ENCODE data around the gene PLCB3.
"Not testable (repeated sequence)": the region's sequence is repeated elsewhere in the genome, so short reads cannot be mapped to it uniquely, and the experiment has no call there.

Gene PLCB3

GRCh38 chr11:64303109-64304031 lies 52.0 kb downstream of the PLCB3 start:
- no peak for DNase-seq (ENCODE audit: low read depth in 3 of 3)

- no peak for DNase-seq (ENCODE audit: low read depth in 3 of 3)
These were observed 52.6 kb downstream of the PLCB3 start for GRCh38 chr11:64304032-64304315.

- peak; percentile 91 to 98 (median 96) for DNase-seq (ENCODE audit: low read depth in 3 of 3)
These were observed 53.2 kb downstream of the PLCB3 start for GRCh38 chr11:64304316-64305072.

GRCh38 chr11:64305075-64305690 lies 53.9 kb downstream of the PLCB3 start, which contains the start of gene ESRRA:
Gene ESRRA (plus strand): TSS chr11:64305524. CDS start chr11:64307180, 1,656 bp downstream.
- DNase-seq (ENCODE audit: low read depth in 3 of 3), result peak; percentile 99 to 100 (median 100)

GRCh38 chr11:64305691-64306562 lies 54.6 kb downstream of the PLCB3 start:
- peak in 2 of 3 donors; percentile 45 to 64 for DNase-seq (ENCODE audit: low read depth in 3 of 3)

- DNase-seq (ENCODE audit: low read depth in 3 of 3), result no peak
These were observed 55.2 kb downstream of the PLCB3 start for GRCh38 chr11:64306563-64306875.

GRCh38 chr11:64306876-64307622 lies 55.7 kb downstream of the PLCB3 start:
- no peak for DNase-seq (ENCODE audit: low read depth in 3 of 3)

GRCh38 chr11:64307795-64308194 lies 56.5 kb downstream of the PLCB3 start:
- not testable (repeated sequence) for DNase-seq (ENCODE audit: low read depth in 3 of 3)

- no peak for DNase-seq (ENCODE audit: low read depth in 3 of 3)
These were observed 61.6 kb downstream of the PLCB3 start for GRCh38 chr11:64312947-64313346.

GRCh38 chr11:64313491-64314145 lies 62.3 kb downstream of the PLCB3 start:
- DNase-seq (ENCODE audit: low read depth in 3 of 3), result no peak

- no peak for DNase-seq (ENCODE audit: low read depth in 3 of 3)
These were observed 62.9 kb downstream of the PLCB3 start for GRCh38 chr11:64314146-64314804.

- DNase-seq (ENCODE audit: low read depth in 3 of 3), result no peak
These were observed 63.7 kb downstream of the PLCB3 start for GRCh38 chr11:64314805-64315561.

- DNase-seq (ENCODE audit: low read depth in 3 of 3), result not testable (repeated sequence)
These were observed 64.6 kb downstream of the PLCB3 start for GRCh38 chr11:64315667-64316526.

GRCh38 chr11:64316672-64317324 lies 65.5 kb downstream of the PLCB3 start:
- no peak for DNase-seq (ENCODE audit: low read depth in 3 of 3)

- DNase-seq (ENCODE audit: low read depth in 3 of 3), result peak; percentile 92 to 96 (median 95)
These were observed 66.1 kb downstream of the PLCB3 start, which contains the start of gene TRMT112 for GRCh38 chr11:64317325-64317960. Gene TRMT112 (minus strand): TSS chr11:64317559. CDS start chr11:64317526, 33 bp downstream.

- DNase-seq (ENCODE audit: low read depth in 3 of 3), result peak; percentile 86 to 92 (median 91)
These were observed 66.8 kb downstream of the PLCB3 start, which contains the start of gene PRDX5 for GRCh38 chr11:64317961-64318765. Gene PRDX5 (plus strand): TSS chr11:64318121. CDS start chr11:64318216, 95 bp downstream.

Data from stimulated activated CD4-positive, alpha-beta T cell treated with anti-CD3 and anti-CD28 coated beads, TNF-alpha, amount 100 ng/mL, for 48 hours (primary cell).